ENCODE data around the gene RNF227.
"Not testable (repeated sequence)": the region's sequence is repeated elsewhere in the genome, so short reads cannot be mapped to it uniquely, and the experiment has no call there.

Gene RNF227

DNA sequence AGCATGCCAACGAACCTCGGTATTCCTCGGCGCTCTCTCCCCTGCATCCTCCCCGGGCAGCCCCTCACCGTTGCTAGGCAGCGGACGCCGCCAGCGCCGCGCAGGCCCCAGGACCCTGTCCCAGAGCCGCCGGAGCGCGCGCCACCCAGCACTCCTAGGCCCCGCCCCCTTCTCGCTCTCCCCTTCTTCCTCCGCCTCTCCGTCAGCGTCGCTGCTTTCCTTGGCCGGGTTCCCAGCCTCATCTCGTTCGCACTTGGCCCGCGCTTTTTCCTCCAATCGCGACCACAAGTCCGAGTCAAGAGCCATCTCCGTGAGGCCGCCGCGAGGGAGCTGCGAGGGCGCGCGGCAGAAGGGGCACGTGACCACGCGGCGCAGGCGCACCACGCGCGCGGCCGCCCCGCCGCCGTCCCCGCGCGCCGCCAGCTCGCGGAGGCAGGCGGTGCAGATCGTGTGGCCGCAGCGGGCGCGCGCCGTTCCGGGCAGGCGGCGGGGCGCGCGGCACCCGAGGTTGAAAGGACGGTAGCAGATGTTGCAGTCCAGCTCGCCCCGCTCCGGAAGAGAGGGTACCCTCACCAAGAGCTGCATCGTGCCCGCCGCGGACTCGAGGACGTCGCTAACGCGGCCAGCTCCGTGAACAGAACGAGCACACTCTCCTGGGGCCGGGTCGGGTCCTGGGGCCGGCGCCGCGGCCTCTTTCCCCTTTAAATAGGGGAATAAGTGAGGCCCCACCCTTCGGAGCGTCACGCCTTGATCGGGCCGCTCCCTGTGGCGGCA, at the start of gene RNF227:
Gene RNF227 (minus strand): TSS at position 679 of the 774 bp plus-strand sequence. CDS start 94 bp downstream, at position 585.
- peak; percentile 75 to 80 for DNase-seq

DNA sequence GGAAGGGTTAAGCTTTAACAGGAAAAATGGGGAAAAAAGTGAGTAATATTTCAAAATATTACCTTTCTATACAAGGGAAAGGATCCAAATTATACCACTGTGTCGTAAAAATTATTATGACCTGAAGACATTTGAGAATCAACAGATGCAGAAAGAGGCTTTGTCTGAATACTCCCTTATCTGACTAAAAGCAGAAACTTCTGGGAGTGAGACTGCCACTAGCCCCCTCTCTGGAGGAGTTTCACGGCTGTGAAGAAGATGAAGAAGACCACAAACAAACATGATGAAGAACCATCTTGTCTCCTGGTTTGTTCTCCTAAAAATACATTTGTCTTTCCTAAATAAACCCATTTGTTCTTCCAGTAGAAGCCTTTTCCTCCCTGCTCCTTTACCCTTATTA, 45.3 kb upstream of the RNF227 start:
- DNase-seq: no peak

DNA sequence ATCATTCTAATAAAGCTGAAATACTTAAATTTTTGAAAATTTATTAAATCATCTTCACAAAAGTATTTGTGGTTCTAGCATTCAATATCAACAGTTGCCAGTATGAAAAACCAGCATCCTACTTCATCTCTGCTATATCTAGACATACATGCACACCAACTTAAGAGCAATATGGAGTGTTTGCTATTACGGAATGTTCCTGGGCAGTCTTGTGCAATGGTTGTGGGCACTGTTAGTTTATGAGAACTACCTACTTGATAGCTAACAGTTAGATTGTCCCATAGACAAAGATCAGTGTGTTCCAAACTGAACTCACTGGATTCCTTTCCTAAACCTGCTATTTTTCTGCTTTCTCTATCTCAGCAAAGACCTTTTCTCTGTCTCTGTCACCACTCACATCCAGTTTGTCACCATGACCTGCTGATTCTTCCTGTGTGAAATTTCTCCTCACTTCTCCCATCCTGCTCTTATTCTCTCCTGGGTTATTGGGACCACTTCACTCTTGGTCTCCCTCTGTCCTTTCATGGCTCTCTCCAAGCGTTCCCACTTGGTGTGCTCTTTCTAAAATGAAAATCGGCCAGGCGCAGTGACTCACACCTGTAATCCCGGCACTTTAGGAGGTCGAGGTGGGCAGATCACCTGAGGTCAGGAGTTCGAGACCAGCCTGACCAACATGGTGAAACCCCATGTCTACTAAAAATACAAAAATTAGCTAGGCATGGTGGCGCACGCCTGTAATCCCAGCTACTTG, 43.6 kb upstream of the RNF227 start:
- no peak for DNase-seq

DNA sequence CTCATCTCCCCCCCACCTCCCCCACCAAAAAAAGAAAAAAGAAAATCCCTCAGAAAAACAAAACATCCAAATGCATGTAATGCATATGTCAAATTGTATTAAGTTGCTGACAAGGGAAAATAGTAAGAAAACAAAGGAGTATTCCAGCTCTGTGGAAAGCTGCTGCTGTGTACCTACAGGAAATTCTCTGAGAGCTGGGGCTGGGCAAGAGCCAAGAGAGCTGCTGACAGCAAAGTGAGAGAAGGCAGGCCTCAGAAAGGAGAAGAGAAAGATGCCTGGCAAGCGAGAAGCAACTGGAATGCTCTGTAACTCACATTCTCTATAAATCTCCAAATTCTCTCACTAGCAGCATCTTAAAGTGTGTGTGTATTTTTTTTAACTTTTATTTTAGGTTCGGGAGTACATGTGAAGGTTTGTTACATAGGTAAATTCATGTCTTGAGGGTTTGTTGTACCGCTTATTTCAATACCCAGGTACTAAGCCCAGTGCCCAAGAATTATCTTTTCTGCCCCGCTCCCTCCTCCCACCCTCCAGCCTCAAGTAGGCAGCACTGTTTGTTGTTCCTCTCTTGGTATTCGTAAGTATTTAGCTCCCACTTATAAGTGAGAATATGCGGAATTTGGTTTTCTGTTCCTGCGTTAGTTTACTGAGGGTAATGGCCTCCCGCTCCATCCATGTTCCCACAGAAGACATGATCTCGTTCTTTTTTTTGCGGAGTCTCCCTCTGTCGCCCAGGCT, 40.3 kb upstream of the RNF227 start:
- DNase-seq: no peak

DNA sequence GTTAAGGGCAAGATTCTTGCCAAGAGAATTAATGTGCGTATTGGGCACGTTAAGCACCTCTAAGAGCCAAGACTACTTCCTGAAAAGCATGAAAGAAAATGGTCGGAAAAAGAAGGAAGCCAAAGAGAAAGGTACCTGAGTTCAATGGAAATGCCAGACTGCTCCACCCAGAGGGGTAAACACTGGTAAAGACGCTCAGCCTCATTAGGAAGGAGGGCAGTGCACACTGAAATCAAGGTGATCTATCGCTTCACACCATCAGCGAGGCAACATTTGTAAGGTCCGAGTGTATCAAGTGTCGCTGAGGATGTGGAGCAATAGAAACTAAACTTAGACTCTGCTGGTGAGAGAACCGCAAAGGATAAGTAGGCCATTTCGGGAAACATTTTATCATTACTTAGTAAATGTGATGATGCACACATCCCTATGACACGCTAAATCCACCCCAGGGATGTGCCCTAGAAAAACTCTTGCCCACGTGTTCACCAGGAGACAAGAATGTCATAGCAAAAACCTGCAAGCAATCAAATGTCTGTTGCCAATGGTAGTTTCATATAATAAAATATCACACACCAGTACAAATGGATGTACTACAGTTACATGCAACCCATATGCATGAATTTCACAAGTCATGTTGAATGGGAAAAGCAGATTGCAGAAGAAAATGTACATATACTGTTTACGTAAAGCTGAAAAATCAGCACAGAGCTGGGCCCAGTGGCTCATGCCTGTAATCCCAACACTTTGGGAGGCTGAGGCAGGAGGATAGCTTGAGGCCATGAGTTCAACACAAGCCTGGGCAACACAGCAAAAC, 39.5 kb upstream of the RNF227 start:
- DNase-seq: no peak

DNA sequence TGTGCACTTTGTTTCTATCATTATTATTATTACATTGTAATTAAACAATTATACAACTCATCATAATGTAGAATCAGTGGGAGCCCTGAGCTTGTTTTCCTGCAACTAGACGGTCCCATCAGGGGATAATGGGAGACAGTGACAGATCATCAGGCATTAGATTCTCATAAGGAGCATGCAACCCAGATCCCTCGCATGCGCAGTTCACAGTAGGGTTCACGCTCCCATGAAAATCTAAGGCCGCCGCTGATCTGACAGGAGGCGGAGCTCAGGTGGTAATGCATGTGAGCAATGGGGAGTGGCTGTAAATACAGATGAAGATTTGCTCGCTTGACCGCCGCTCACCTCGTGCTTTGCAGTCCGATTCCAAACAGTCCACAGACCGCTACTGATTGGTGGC, 37.2 kb upstream of the RNF227 start:
- DNase-seq: not testable (repeated sequence)

DNA sequence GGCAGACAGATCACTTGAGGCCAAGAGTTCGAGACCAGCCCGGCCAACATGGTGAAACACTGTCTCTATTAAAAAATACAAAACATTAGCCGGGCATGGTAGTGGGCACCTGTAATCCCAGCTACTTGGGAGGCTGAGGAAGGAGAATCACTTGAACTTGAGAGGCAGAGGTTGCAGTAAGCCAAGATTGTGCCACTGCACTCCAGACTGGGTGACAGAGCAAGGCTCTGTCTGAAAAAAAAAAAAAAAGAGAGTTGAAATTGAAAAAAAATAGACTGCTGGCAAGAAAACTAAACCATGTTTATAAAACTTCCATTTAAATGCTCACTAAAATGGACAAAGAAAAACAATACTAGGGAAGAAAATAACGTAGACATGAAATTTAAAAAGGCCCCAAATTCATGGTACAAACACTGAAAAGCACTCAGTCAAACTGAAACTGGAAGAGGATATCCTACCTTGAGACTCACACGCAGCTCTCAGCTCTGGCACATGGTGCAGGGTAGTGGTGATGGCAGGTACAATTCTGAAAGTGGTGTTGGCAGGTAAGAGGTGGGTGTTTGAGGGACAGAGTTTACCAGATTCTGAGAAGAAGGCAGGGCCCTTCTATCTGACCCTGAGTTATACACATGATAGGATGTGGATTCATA, 35.2 kb upstream of the RNF227 start:
- peak; percentile 33 to 45 for DNase-seq

DNA sequence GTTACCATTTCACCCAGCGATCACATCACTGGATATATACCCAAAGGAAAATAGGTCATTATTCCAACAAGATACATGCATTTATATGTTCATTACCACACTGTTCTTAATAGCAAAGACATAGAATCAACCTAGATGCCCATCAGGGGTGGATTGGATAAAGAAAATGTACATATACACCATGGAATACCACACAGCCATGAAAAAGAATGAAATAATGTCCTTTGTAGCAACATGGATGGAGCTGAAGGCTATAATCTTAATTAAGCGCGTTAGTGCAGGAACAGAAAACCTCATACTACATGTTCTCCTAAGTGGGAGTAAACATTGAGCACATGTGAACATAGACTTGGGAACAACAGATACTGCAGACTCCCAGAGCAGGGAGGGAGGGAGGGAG, 34.5 kb upstream of the RNF227 start:
- DNase-seq: no peak

DNA sequence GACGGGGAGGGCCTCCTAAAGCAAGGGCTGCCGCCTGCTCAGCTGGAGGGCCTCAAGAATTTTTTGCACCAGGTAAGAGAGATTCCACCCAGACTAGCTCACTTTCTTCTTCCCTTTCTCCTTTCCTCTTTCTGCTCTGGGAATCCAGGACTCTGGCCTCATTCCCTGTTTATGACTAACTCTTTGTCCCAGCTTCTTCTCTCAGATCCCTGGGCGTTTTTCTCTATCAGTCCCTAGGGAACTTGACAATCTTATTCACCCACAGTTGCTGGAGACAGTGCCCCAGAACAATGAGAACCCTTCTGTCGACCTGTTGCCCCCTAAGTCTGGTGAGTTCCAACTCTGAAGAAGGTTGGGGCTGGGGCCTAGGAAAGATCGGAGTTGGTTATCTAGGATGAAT, 31.6 kb upstream of the RNF227 start:
- no peak for DNase-seq

DNA sequence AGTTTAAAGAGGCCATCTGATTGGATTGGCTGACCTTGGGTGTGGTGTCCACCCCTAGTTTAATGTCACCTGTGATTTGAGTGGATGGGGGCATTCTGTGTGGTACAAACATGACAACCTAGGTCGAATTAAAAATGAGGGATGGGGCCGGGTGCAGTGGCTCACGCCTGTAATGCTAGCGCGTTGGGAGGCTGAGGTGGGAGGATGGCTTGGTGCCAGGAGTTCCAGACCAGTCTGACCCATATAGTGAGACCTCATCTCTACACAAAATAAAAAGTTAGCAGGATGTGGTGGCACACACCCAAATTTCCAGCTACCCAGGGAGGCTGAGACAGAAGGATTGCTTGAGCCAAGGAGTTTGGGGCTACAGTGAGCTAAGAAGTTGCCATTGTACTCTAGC, 30.4 kb upstream of the RNF227 start:
- no peak for DNase-seq

DNA sequence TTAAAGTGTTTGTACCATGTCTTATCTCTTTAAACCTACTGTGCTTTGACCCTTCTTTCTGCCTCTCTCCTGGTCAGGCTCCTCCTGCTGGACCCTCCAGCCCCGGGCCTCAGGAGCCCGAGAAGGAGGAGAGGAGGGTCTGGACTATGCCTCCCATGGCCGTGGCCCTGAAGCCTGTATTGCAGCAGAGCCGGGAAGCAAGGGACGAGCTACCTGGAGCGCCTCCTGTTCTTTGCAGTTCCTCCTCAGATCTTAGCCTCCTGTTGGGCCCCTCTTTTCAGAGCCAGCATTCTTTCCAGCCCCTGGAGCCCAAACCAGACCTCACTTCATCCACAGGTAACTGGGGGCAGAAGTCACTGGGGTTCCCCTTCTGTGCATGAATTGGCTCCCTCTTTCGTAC, 29.6 kb upstream of the RNF227 start:
- no peak for DNase-seq

DNA sequence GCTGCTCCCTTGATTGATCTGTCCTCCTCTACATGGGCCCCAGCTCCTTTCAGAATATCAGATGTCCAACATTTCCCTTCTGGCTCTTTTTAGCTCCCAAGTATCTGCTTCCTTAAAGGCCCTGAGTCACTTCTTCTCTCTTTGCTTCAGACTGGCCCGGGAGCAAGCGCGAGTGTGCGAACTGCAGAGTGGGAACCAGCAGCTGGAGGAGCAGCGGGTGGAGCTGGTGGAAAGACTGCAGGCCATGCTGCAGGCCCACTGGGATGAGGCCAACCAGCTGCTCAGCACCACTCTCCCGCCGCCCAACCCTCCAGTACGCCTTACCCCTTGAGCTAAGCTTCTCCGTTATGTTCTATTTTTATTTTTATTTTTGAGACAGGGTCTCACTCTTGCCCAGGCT, 28.2 kb upstream of the RNF227 start:
- DNase-seq: no peak

DNA sequence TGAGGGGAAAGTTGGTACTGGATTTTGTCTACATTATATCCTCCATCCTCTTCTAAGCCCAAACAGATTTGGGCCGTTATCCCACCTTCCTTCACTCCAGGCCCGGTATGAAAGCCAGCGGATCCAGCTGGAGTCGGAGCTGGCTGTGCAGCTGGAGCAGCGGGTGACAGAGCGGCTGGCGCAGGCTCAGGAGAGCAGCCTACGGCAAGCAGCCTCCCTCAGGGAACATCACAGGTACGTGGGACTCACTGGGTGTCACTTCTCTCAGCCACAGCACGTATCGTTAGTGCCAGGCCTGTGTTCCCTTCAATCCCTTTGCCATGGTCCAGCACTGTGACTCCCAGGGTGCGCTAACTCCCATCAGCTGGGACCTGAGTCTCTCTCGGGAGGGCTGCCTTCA, 27.2 kb upstream of the RNF227 start:
- DNase-seq: no peak

DNA sequence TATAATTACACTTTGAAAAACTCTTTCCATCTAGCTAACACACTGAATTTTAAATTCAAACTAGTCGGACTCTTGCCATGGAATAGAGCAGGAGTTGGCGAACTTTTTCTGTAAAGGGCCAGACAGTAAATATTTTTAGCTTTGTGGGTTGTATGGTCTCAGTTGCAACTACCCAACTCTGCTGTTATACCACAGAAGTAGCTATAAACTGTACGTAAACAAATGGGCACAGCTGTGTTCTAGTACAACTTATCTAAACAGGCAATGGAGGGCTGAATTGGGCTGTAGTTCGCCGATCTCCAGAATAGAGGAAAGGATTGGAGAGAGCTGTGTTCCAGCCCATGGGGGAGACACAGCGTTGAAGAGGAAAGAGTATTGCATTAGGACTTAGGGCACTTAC, 24.7 kb upstream of the RNF227 start:
- DNase-seq: no peak

DNA sequence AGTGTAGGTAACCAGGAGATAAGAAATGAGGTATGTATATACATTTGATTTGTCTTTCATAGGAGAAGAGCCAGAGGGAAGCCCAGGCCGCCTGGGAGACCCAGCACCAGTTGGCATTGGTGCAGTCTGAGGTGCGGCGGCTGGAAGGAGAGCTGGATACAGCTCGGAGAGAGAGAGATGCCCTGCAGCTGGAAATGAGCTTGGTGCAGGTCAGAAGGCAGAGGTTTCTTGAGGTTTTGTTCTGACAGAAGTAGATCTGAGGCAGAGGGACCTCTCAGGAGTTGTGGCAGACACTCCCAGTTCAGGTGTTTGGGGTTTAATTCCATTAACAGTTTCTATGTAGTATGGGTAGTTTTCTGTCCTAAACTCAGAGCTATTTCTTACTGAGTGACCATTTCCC, 23.9 kb upstream of the RNF227 start:
- no peak for DNase-seq

DNA sequence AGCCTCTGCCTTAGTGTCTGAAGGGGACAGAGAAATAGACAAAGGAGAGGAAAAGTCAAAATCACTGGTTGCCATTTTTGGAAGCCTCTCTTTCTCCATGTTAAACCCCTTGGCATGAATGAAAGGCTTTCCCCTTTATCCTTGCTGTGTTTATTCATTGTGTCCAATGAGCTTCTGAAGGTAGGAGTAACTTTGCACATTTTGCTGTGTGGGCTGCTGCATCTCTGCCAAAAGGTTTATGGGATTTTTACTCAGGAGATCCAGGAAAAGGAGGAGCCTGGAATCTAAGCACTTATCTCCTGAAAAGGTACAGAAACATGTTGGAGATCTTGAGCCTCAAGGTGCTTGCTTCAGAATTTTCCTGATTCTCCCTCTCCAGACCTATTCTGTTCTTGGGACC, 19.8 kb upstream of the RNF227 start:
- no peak for DNase-seq

DNA sequence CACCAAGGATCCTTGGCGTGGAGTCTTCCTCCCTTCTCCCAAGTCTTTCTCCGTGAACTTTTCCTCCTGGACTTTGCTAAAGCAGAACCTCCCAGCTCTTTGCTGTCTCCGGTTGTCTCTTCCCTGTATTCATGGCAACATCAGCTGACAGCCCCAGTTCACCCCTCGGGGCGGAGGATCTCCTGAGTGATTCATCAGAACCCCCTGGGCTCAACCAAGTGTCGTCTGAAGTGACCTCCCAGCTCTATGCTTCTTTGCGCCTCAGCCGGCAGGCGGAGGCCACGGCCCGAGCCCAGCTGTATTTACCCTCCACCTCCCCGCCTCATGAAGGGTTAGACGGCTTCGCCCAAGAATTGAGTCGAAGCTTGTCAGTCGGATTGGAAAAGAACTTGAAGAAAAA, 16.9 kb upstream of the RNF227 start:
- peak in 1 of 2 experiments; percentile 21 for DNase-seq

DNA sequence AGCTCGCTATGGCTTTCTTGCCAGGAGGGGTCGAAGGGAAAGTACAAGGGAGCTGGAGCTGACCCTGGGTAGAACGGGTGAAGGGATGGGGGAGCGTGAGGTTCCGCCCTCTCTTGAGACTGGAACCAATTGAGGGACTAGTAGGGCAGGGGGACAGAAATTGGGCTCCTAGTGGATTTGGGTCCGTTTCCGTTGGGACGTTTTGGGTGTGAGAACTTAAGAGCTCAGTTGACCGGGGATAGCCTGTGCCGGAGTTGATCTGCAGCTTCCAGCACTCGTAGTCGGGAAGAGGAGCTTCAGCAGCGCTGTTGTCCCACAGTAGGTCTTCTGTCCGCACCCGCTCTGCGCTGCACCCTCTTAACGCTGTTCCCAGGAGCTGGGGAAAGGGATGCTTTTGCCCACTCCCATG, 16.4 kb upstream of the RNF227 start:
- no peak for DNase-seq

DNA sequence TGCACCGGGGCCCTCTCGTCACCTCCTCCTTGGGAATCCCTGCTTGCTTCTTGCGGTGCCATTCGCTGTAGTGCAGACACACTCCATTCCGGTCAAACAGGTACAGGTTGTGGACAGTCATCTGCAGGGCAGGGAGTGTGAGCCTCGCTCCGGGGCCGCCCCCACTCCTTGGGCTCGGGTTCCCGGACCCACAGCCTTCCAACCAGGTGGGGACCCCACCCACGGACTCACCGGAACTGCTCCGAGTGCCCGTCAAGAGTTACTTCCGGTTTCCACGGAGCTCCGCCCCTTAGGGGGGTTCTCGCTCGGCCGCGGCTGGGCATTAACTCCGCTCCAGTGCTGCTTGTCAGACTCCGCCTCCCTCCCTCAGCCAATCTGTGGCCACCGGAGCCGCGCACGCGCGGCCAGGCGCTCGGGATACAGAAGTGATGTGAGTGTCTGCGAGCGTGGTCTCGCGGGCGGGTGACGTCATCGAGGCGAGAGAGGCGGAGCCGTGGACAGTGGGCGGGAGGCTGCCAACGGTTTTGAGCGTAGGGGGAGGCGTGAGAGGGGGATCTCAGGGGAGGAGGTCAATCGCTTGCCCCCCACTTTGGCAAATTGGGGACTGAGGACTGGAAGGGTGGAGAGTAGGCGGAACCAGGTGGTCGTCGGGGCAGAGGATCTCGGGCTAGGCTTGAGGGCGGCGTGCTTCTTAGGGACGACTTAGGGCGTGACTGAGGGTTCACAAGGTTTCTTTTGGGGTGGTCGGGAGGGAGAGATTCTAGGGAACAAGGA, 15.8 kb upstream of the RNF227 start, which contains the start of the genes CNTROB and TRAPPC1:
Gene CNTROB (plus strand): TSS at position 498 of the 774 bp plus-strand sequence. CDS start 874 bp downstream, outside the sequence.
Gene TRAPPC1 (minus strand): TSS at position 238 of the 774 bp plus-strand sequence. CDS start 117 bp downstream, at position 121.
- DNase-seq: peak; percentile 99 to 100

DNA sequence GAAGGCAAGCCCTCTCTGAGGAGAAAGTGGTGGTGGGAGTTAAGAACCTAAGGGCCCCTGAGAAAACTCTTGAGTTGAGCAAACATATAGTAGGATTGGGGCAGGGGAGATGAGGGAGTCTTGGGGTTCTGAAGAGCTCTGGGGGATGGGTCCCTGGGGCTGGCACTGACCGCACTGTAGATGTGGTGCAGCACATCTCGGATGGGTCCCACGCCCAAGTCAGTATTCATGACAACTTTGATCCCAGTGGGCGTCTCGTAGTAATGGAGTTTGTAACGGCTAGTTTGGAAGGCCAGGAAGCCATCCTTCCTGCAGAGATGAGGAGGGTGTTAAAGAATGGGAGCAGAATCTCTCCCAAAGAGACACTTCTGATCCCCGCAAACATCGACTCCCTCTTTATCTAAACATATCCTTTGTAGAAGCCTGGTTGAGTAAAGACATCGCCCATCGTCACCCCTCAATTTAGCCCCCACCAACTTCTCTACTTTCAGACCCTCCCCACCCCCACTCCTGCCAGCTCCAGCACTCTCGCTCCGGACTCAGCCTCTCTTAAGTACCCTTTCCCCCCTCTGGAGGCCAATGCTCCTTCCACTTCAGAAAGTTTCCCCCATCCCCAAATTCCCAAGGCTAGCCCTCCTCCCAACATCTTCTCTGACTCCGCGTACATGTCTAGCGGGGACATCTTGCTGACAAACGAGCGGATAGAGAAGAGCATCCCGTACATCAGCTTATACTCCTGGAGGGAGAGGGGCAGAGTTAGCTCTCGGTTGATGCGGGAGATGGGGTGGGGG, 14.9 kb upstream of the RNF227 start:
- no peak for DNase-seq

Measured in stimulated activated CD4-positive, alpha-beta T cell treated with anti-CD3 and anti-CD28 coated beads, Interleukin-4, amount 100 ng/mL, for 4 hours (primary cell).